ENCODE results near the gene CLEC4M.

The CLEC4M gene

GRCh38 chr19:7762719-7763293 is at the start of gene CLEC4M:
CLEC4M (plus strand) TSS chr19:7763243; CDS start chr19:7763267, 24 bp downstream.
- DNase-seq, result no peak

- no peak for DNase-seq
These were observed 47.4 kb upstream of the CLEC4M start for GRCh38 chr19:7715671-7716070.

GRCh38 chr19:7716762-7717161 is 46.3 kb upstream of the CLEC4M start:
- no peak for DNase-seq

- DNase-seq, result no peak
These were observed 44.4 kb upstream of the CLEC4M start for GRCh38 chr19:7718668-7719067.

- no peak for DNase-seq
These were observed 42.7 kb upstream of the CLEC4M start for GRCh38 chr19:7720351-7720750.

- DNase-seq, result no peak
These were observed 40.8 kb upstream of the CLEC4M start for GRCh38 chr19:7722231-7722651.

- DNase-seq, result no peak
These were observed 37.3 kb upstream of the CLEC4M start for GRCh38 chr19:7725791-7726190.

- DNase-seq, result no peak
These were observed 33.8 kb upstream of the CLEC4M start for GRCh38 chr19:7729211-7729610.

GRCh38 chr19:7729831-7730285 is 33.2 kb upstream of the CLEC4M start:
- DNase-seq, result peak in 1 of 2 experiments; percentile 6

GRCh38 chr19:7730286-7731217 is 32.5 kb upstream of the CLEC4M start:
- no peak for DNase-seq

GRCh38 chr19:7731218-7731595 is 31.8 kb upstream of the CLEC4M start:
- no peak for DNase-seq

GRCh38 chr19:7731615-7732014 is 31.4 kb upstream of the CLEC4M start:
- no peak for DNase-seq

- no peak for DNase-seq
These were observed 31.0 kb upstream of the CLEC4M start, which contains the start of gene CLEC4G for GRCh38 chr19:7732045-7732444. CLEC4G (minus strand) TSS chr19:7732110; CDS start chr19:7732102, 8 bp downstream.

- DNase-seq, result no peak
These were observed 29.7 kb upstream of the CLEC4M start for GRCh38 chr19:7733376-7733775.

- no peak for DNase-seq
These were observed 28.5 kb upstream of the CLEC4M start for GRCh38 chr19:7734220-7735203.

- no peak for DNase-seq
These were observed 26.9 kb upstream of the CLEC4M start for GRCh38 chr19:7736148-7736547.

GRCh38 chr19:7737215-7737614 is 25.8 kb upstream of the CLEC4M start:
- no peak for DNase-seq

- no peak for DNase-seq
These were observed 25.0 kb upstream of the CLEC4M start for GRCh38 chr19:7738023-7738422.

GRCh38 chr19:7739211-7739755 is 23.8 kb upstream of the CLEC4M start:
- no peak for DNase-seq

- DNase-seq, result no peak
These were observed 23.0 kb upstream of the CLEC4M start for GRCh38 chr19:7739801-7740681.

- no peak for DNase-seq
These were observed 22.4 kb upstream of the CLEC4M start for GRCh38 chr19:7740682-7741054.

- no peak for DNase-seq
These were observed 20.5 kb upstream of the CLEC4M start for GRCh38 chr19:7742575-7742974.

All from NCI-H526 (cell line).